ENCODE measurements around the gene FBRSL1.
A peak's percentile ranks its signal among the peaks of the same experiment; 100 is the strongest.

FBRSL1 gene

DNA sequence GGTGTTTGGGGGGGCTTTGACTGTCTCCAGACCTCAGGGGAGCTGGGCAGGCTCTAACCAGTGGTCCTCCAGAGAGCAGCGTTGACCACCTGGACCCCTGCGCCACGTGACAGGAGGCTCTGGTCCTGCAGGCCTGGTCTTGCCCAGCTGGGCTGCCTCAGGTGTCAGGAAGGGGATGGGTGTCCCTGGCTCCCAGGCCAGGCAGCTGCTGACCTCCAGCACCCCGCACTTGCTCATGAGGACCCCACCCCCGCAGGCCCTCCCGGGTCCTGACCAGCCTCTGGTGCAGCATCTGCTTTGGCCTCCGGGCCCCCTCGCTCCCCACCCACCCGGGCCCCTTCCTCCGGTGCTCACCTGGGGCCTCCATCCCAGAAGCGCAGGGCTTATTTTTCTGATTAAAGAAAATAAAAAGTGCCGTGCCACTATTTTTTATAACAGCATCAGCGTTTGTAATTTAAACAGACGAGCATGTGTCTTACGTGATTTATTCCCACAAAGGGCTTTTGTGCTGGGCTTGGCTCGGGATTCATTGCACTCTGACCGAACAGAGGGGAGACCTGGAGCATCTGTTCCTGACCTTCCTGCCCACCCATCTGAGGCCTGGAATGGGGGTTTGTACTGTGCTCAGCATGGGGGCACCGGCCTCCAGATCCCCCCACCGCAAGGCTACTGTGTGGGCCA, 21.7 kb downstream of the FBRSL1 start:
- POLR2A ChIA-PET = interaction anchor here (0.6 kb wide), 1 partner anchor 807 kb away, joined by 3 read pairs; no protein-coding TSS in a partner anchor
- no peak for DNase-seq
- no peak overlapping the region for H3K27ac ChIP-seq (ENCODE audit: insufficient read depth in 1 of 2, low read depth in 1 of 2, low read length in 2 of 2, poor library complexity in 1 of 2, severe bottlenecking in 2 of 2)
- 96% methylated on average over 19 of the region's 19 CpGs for WGBS (ENCODE audit: insufficient coverage)
- H3K4me1 ChIP-seq (ENCODE audit: control extremely low read depth in 1 of 4, control insufficient read depth in 4 of 4, insufficient read depth in 4 of 4, low read length in 3 of 4) = peaks cover 0 to 21% (median 15%) of the 10 kb centered on the region in 4 experiments
- peaks cover 3 to 45% (median 17%) of the 10 kb centered on the region in 4 experiments for H3K36me3 ChIP-seq (ENCODE audit: control insufficient read depth in 4 of 4, insufficient read depth in 4 of 4, low read length in 3 of 4)
- CTCF ChIA-PET = interaction anchor here (0.8 kb wide), 1 partner anchor 11 kb away, joined by 3 read pairs; no protein-coding TSS in a partner anchor
- peaks cover 0 to 2% (median 0%) of the 10 kb centered on the region in 5 experiments for H3K9me3 ChIP-seq (ENCODE audit: control extremely low read depth in 1 of 5, control insufficient read depth in 4 of 5, insufficient read depth in 2 of 5, low read depth in 1 of 5, low read length in 4 of 5)
- peaks cover 0 to 26% (median 0%) of the 10 kb centered on the region in 5 experiments for H3K27me3 ChIP-seq (replicated peaks in 2 of 5; ENCODE audit: control insufficient read depth in 4 of 5, insufficient read depth in 5 of 5, low read length in 4 of 5)
- H3K4me3 ChIP-seq (ENCODE audit: control insufficient read depth in 1 of 7, extremely low read depth in 1 of 7, insufficient read depth in 4 of 7, low read depth in 2 of 7, low read length in 6 of 7) = no peak overlapping the region

- H3K36me3 ChIP-seq (ENCODE audit: control insufficient read depth in 4 of 4, insufficient read depth in 4 of 4, low read length in 3 of 4) = peaks cover 3 to 46% (median 19%) of the 10 kb centered on the region in 4 experiments
- POLR2A ChIA-PET = no interaction called here
- no peak for DNase-seq
- H3K9me3 ChIP-seq (ENCODE audit: control extremely low read depth in 1 of 5, control insufficient read depth in 4 of 5, insufficient read depth in 2 of 5, low read depth in 1 of 5, low read length in 4 of 5) = peaks cover 0 to 2% (median 0%) of the 10 kb centered on the region in 5 experiments
- CTCF ChIA-PET = interaction anchor here (0.8 to 1.0 kb wide), 3 partner anchors 10 to 49 kb away, joined by 3 to 6 read pairs (median 3); no protein-coding TSS in a partner anchor
- WGBS (ENCODE audit: insufficient coverage) = 94% methylated on average over 23 of the region's 28 CpGs
- H3K27me3 ChIP-seq (replicated peaks in 2 of 5; ENCODE audit: control insufficient read depth in 4 of 5, insufficient read depth in 5 of 5, low read length in 4 of 5) = peaks cover 0 to 26% (median 0%) of the 10 kb centered on the region in 5 experiments
- peaks cover 0 to 13% (median 7%) of the 10 kb centered on the region in 4 experiments for H3K4me1 ChIP-seq (ENCODE audit: control extremely low read depth in 1 of 4, control insufficient read depth in 4 of 4, insufficient read depth in 4 of 4, low read length in 3 of 4)
- no peak overlapping the region for H3K4me3 ChIP-seq (ENCODE audit: control insufficient read depth in 1 of 7, extremely low read depth in 1 of 7, insufficient read depth in 4 of 7, low read depth in 2 of 7, low read length in 6 of 7)
- no peak overlapping the region for H3K27ac ChIP-seq (ENCODE audit: insufficient read depth in 1 of 2, low read depth in 1 of 2, low read length in 2 of 2, poor library complexity in 1 of 2, severe bottlenecking in 2 of 2)
Measured at GRCh38 chr12:132512197-132513069, 22.5 kb downstream of the FBRSL1 start.

DNA sequence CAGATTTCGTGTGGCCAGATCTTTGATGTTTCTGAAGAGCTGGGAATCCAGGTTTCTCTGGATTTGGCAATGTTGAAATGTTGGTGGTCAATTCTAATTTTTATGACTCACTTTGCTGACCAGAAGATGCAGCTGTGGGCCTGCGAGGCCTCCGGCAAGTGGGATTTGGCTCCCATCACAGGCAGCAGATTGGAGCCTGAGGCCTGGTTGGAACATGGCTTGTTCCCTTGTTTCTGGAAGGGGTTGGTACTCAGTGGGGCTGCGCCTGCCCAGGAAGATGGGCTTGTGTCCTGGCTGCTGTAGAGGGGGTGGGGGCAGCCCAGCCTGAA, 23.1 kb downstream of the FBRSL1 start:
- H3K36me3 ChIP-seq (ENCODE audit: control insufficient read depth in 4 of 4, insufficient read depth in 4 of 4, low read length in 3 of 4) = peaks cover 3 to 52% (median 21%) of the 10 kb centered on the region in 4 experiments

DNA sequence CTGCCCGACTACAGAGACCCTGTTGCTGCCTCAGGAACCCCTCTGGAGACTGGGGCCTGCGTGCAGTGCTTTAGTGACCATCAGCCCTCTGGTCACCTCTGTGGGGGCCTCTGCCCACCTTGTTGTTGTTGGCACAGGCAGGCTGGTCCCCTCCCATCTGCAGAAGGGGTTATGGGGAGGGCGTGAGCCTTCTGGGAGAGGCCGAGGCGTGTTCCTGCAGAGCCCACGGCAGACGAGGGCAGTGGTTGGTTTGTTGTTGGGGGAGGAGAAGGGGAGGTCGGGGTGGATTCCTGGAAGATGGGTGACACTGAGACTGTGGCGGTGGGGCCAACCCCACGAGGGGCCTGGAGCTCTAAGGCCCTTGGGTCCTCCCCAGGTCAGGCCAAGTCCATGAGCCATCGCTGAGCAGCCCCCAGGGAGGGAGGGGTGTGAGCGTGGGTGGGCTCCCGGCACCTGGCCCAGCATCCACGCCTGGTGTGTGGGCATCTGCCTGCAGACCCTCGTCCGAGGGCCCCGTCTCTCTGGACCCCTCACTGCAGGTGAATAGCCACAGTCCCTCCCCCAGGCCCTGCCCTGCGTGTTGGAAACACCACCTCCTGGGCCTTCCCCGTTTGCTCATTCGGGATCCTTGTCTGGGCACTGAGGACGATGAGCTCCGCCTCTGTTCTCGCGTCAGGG, 23.6 kb downstream of the FBRSL1 start:
- H3K4me3 ChIP-seq (ENCODE audit: control insufficient read depth in 1 of 7, extremely low read depth in 1 of 7, insufficient read depth in 4 of 7, low read depth in 2 of 7, low read length in 6 of 7) = no peak overlapping the region
- DNase-seq = no peak
- H3K36me3 ChIP-seq (ENCODE audit: control insufficient read depth in 4 of 4, insufficient read depth in 4 of 4, low read length in 3 of 4) = peaks cover 6 to 53% (median 21%) of the 10 kb centered on the region in 4 experiments
- POLR2A ChIA-PET = no interaction called here
- H3K27me3 ChIP-seq (replicated peaks in 2 of 5; ENCODE audit: control insufficient read depth in 4 of 5, insufficient read depth in 5 of 5, low read length in 4 of 5) = peaks cover 0 to 26% (median 0%) of the 10 kb centered on the region in 5 experiments
- CTCF ChIA-PET = interaction anchor here (1.0 to 4.5 kb wide), 4 partner anchors 8 to 98 kb away, joined by 3 to 19 read pairs (median 6); no protein-coding TSS in a partner anchor
- H3K9me3 ChIP-seq (ENCODE audit: control extremely low read depth in 1 of 5, control insufficient read depth in 4 of 5, insufficient read depth in 2 of 5, low read depth in 1 of 5, low read length in 4 of 5) = peaks cover 0 to 7% (median 1%) of the 10 kb centered on the region in 5 experiments
- 96% methylated on average over 18 of the region's 24 CpGs for WGBS (ENCODE audit: insufficient coverage)
- H3K4me1 ChIP-seq (ENCODE audit: control extremely low read depth in 1 of 4, control insufficient read depth in 4 of 4, insufficient read depth in 4 of 4, low read length in 3 of 4) = peaks cover 0 to 4% (median 0%) of the 10 kb centered on the region in 4 experiments
- H3K27ac ChIP-seq (ENCODE audit: insufficient read depth in 1 of 2, low read depth in 1 of 2, low read length in 2 of 2, poor library complexity in 1 of 2, severe bottlenecking in 2 of 2) = no peak overlapping the region

More for the DNA sequence above, 23.1 kb downstream of the FBRSL1 start:
- Histone ChIP-seq H3K27me3 (replicated peaks in 2 of 5; ENCODE audit: control insufficient read depth in 4 of 5, insufficient read depth in 5 of 5, low read length in 4 of 5) (peaks cover 0 to 26% (median 0%) of the 10 kb centered on the region in 5 experiments), H3K4me1 (ENCODE audit: control extremely low read depth in 1 of 4, control insufficient read depth in 4 of 4, insufficient read depth in 4 of 4, low read length in 3 of 4) (peaks cover 0 to 7% (median 1%) of the 10 kb centered on the region in 4 experiments), H3K4me3 (ENCODE audit: control insufficient read depth in 1 of 7, extremely low read depth in 1 of 7, insufficient read depth in 4 of 7, low read depth in 2 of 7, low read length in 6 of 7) (no peak overlapping the region), H3K9me3 (ENCODE audit: control extremely low read depth in 1 of 5, control insufficient read depth in 4 of 5, insufficient read depth in 2 of 5, low read depth in 1 of 5, low read length in 4 of 5) (peaks cover 0 to 3% (median 0%) of the 10 kb centered on the region in 5 experiments), H3K27ac (ENCODE audit: insufficient read depth in 1 of 2, low read depth in 1 of 2, low read length in 2 of 2, poor library complexity in 1 of 2, severe bottlenecking in 2 of 2) (no peak overlapping the region)
- ChIA-PET CTCF (interaction anchor here (1.0 to 4.5 kb wide), 3 partner anchors 8 to 48 kb away, joined by 3 to 19 read pairs (median 6); no protein-coding TSS in a partner anchor), POLR2A (no interaction called here)
- DNase-seq = no peak
- 95% methylated on average over 3 of the region's 4 CpGs for WGBS (ENCODE audit: insufficient coverage)

GRCh38 chr12:132514216-132514820, 24.4 kb downstream of the FBRSL1 start:
- ChIA-PET CTCF (interaction anchor here (1.1 to 4.5 kb wide), 3 partner anchors 9 to 99 kb away, joined by 3 to 19 read pairs (median 7); no protein-coding TSS in a partner anchor), POLR2A (no interaction called here)
- Histone ChIP-seq H3K4me3 (ENCODE audit: control insufficient read depth in 1 of 7, extremely low read depth in 1 of 7, insufficient read depth in 4 of 7, low read depth in 2 of 7, low read length in 6 of 7) (no peak overlapping the region), H3K4me1 (ENCODE audit: control extremely low read depth in 1 of 4, control insufficient read depth in 4 of 4, insufficient read depth in 4 of 4, low read length in 3 of 4) (peaks cover 0 to 4% (median 0%) of the 10 kb centered on the region in 4 experiments), H3K36me3 (ENCODE audit: control insufficient read depth in 4 of 4, insufficient read depth in 4 of 4, low read length in 3 of 4) (peaks cover 6 to 53% (median 23%) of the 10 kb centered on the region in 4 experiments), H3K27me3 (replicated peaks in 2 of 5; ENCODE audit: control insufficient read depth in 4 of 5, insufficient read depth in 5 of 5, low read length in 4 of 5) (peaks cover 0 to 22% (median 0%) of the 10 kb centered on the region in 5 experiments), H3K27ac (ENCODE audit: insufficient read depth in 1 of 2, low read depth in 1 of 2, low read length in 2 of 2, poor library complexity in 1 of 2, severe bottlenecking in 2 of 2) (no peak overlapping the region), H3K9me3 (ENCODE audit: control extremely low read depth in 1 of 5, control insufficient read depth in 4 of 5, insufficient read depth in 2 of 5, low read depth in 1 of 5, low read length in 4 of 5) (peaks cover 0 to 14% (median 8%) of the 10 kb centered on the region in 5 experiments)
- WGBS (ENCODE audit: insufficient coverage) = 96% methylated on average over 17 of the region's 17 CpGs
- DNase-seq = no peak

GRCh38 chr12:132514838-132515237, 24.9 kb downstream of the FBRSL1 start:
- no peak overlapping the region for H3K27ac ChIP-seq (ENCODE audit: insufficient read depth in 1 of 2, low read depth in 1 of 2, low read length in 2 of 2, poor library complexity in 1 of 2, severe bottlenecking in 2 of 2)
- H3K36me3 ChIP-seq (ENCODE audit: control insufficient read depth in 4 of 4, insufficient read depth in 4 of 4, low read length in 3 of 4) = peaks cover 6 to 48% (median 22%) of the 10 kb centered on the region in 4 experiments
- ChIA-PET CTCF (interaction anchor here (0.6 to 4.5 kb wide), 4 partner anchors 10 to 576 kb away, joined by 3 to 19 read pairs (median 5); no protein-coding TSS in a partner anchor), POLR2A (no interaction called here)
- peak in 2 of 3 donors; percentile 43 to 57 for DNase-seq
- H3K9me3 ChIP-seq (ENCODE audit: control extremely low read depth in 1 of 5, control insufficient read depth in 4 of 5, insufficient read depth in 2 of 5, low read depth in 1 of 5, low read length in 4 of 5) = peaks cover 0 to 15% (median 9%) of the 10 kb centered on the region in 5 experiments
- 88% methylated on average over 4 of the region's 5 CpGs for WGBS (ENCODE audit: insufficient coverage)
- peaks cover 0 to 2% (median 0%) of the 10 kb centered on the region in 4 experiments for H3K4me1 ChIP-seq (ENCODE audit: control extremely low read depth in 1 of 4, control insufficient read depth in 4 of 4, insufficient read depth in 4 of 4, low read length in 3 of 4)
- no peak overlapping the region for H3K4me3 ChIP-seq (ENCODE audit: control insufficient read depth in 1 of 7, extremely low read depth in 1 of 7, insufficient read depth in 4 of 7, low read depth in 2 of 7, low read length in 6 of 7)
- H3K27me3 ChIP-seq (replicated peaks in 2 of 5; ENCODE audit: control insufficient read depth in 4 of 5, insufficient read depth in 5 of 5, low read length in 4 of 5) = peaks cover 0 to 16% (median 0%) of the 10 kb centered on the region in 5 experiments
